CD14-positive monocyte (primary cell): ENCODE measurements around the gene ARL15. TPM values are rescaled to one million over a fixed set of nuclear protein-coding genes. Genes with fewer than 3 reads are reported as not detected.

Experiments
- DNase-seq, 3 donors: peaks; one replicate each; pipeline ENCODE4 v3.0.0-alpha.2; 2011 to 2022
- H2AFZ ChIP-seq: 2 replicates; pipeline ENCODE4 v1.6.0; 2012; ENCODE audit warnings: mild to moderate bottlenecking, low read depth, low read length, inconsistent platforms; ENCODE audit not compliant: insufficient read depth, poor library complexity, severe bottlenecking
- H3K27ac ChIP-seq, 2 donors: 1 replicate in 1 of 2; 2 replicates in 1 of 2; pipeline ENCODE4 v1.5.1; 2012 to 2013; ENCODE audit warnings: low read length in 2 of 2, control low read depth in 1 of 2, inconsistent platforms in 1 of 2, low read depth in 1 of 2, mild to moderate bottlenecking in 1 of 2
- H3K27me3 ChIP-seq, 2 donors: one replicate each; pipeline versions ENCODE4 v1.6.0 to v1.6.1; 2011 to 2013; ENCODE audit warnings: low read length in 2 of 2; ENCODE audit not compliant: control insufficient read depth in 2 of 2, insufficient read depth in 2 of 2
- H3K36me3 ChIP-seq, 2 donors: replicated peaks in 1 of 2; 1 replicate in 1 of 2; 2 replicates in 1 of 2; pipeline versions ENCODE4 v1.5.1 to v1.6.1; 2012 to 2013; ENCODE audit warnings: low read length in 2 of 2, control low read depth in 1 of 2, inconsistent platforms in 1 of 2, mild to moderate bottlenecking in 1 of 2; ENCODE audit not compliant: insufficient read depth in 2 of 2, control insufficient read depth in 1 of 2
- H3K4me1 ChIP-seq, 2 donors: 1 replicate in 1 of 2; 2 replicates in 1 of 2; pipeline versions ENCODE4 v1.5.1 to v1.6.1; 2012 to 2013; ENCODE audit warnings: low read length in 2 of 2, control low read depth in 1 of 2, inconsistent platforms in 1 of 2, mild to moderate bottlenecking in 1 of 2, moderate library complexity in 1 of 2; ENCODE audit not compliant: insufficient read depth in 2 of 2, control insufficient read depth in 1 of 2
- H3K4me2 ChIP-seq: replicated peaks from 2 replicates; pipeline ENCODE3; 2012; ENCODE audit warnings: low read length, moderate library complexity, mild to moderate bottlenecking; ENCODE audit not compliant: poor library complexity, severe bottlenecking; ENCODE audit errors: extremely low read depth
- H3K4me3 ChIP-seq, 3 experiments: fragments of 200-600 bp in 1 of 3; sonication (generic) in 1 of 3; replicated peaks in 1 of 3; 1 replicate in 2 of 3; 2 replicates in 1 of 3; pipeline ENCODE4 v1.5.1; 2011 to 2013; ENCODE audit warnings: low read length in 3 of 3, mild to moderate bottlenecking in 3 of 3, control low read depth in 2 of 3, low read depth in 2 of 3, inconsistent platforms in 1 of 3, moderate library complexity in 1 of 3
- H3K79me2 ChIP-seq: 2 replicates; pipeline ENCODE4 v1.6.0; 2012; ENCODE audit warnings: mild to moderate bottlenecking, control low read depth, inconsistent platforms, low read length, moderate library complexity; ENCODE audit not compliant: insufficient read depth
- H3K9ac ChIP-seq: 2 replicates; pipeline ENCODE4 v1.6.0; 2017; ENCODE audit warnings: low read length, mild to moderate bottlenecking; ENCODE audit not compliant: insufficient read depth, poor library complexity, severe bottlenecking
- H3K9me3 ChIP-seq, 2 donors: replicated peaks in 1 of 2; 1 replicate in 1 of 2; 2 replicates in 1 of 2; pipeline versions ENCODE4 v1.5.1 to v1.6.1; 2012 to 2013; ENCODE audit warnings: low read length in 2 of 2, control low read depth in 1 of 2; ENCODE audit not compliant: control insufficient read depth in 1 of 2, insufficient read depth in 1 of 2
- H4K20me1 ChIP-seq: 2 replicates; pipeline ENCODE4 v1.6.0; 2012; ENCODE audit warnings: mild to moderate bottlenecking, low read length, control low read depth, moderate library complexity; ENCODE audit not compliant: insufficient read depth
- H3K27ac Mint-ChIP-seq, 7 donors: one replicate each; pipeline ENCODE4 v1.8.0; 2020; ENCODE audit warnings: mild to moderate bottlenecking in 7 of 7, mixed read lengths in 7 of 7, moderate library complexity in 6 of 7, inconsistent platforms in 2 of 7
- H3K27me3 Mint-ChIP-seq, 3 donors: one replicate each; pipeline ENCODE4 v1.8.0; 2021 to 2022; ENCODE audit warnings: low read depth in 3 of 3, mild to moderate bottlenecking in 3 of 3, mixed read lengths in 3 of 3, moderate library complexity in 3 of 3, inconsistent platforms in 1 of 3
- H3K36me3 Mint-ChIP-seq, 2 donors: one replicate each; pipeline ENCODE4 v1.8.0; 2020; ENCODE audit warnings: mixed read lengths in 2 of 2, inconsistent platforms in 1 of 2, mild to moderate bottlenecking in 1 of 2
- H3K4me1 Mint-ChIP-seq: one replicate; pipeline ENCODE4 v1.8.0; 2020; ENCODE audit warnings: mild to moderate bottlenecking, mixed read lengths
- H3K4me3 Mint-ChIP-seq, 2 donors: one replicate each; pipeline ENCODE4 v1.8.0; 2020; ENCODE audit warnings: mild to moderate bottlenecking in 2 of 2, mixed read lengths in 2 of 2, moderate library complexity in 1 of 2
- H3K9me3 Mint-ChIP-seq, 7 donors: one replicate each; pipeline ENCODE4 v1.8.0; 2020 to 2022; ENCODE audit warnings: mixed read lengths in 7 of 7, mild to moderate bottlenecking in 6 of 7, moderate library complexity in 6 of 7, inconsistent platforms in 2 of 7
- CTCF ChIP-seq: fragments of 200-600 bp; IDR thresholded peaks from one replicate; pipeline ENCODE4 v1.8.0; 2022; ENCODE audit warnings: antibody characterized with exemption, mild to moderate bottlenecking
- WGBS: methylation state at CpG from one replicate; pipeline ENCODE4 v1.1.5; 2013; ENCODE audit warnings: missing lambda C conversion rate; ENCODE audit not compliant: insufficient coverage; 5-methylcytosine and 5-hydroxymethylcytosine counted together
- intact Hi-C, 2 donors: fragments of 100-400 bp; cut with micrococcal nuclease; formaldehyde crosslinking; loops; one replicate each; pipeline versions ENCODE4 v1.15.0 to v1.15.1; 2023
- polyA plus RNA-seq, 3 donors: library from polyadenylated mRNA; depleted of rRNA in 1 of 3; unstranded in 2 of 3; stranded (reverse) in 1 of 3; fragments of 300-500 nt in 2 of 3; fragments of >200 nt in 1 of 3; fragmentation: Illumina TruSeq in 2 of 3; gene quantifications; 1 replicate in 2 of 3; 2 replicates in 1 of 3; pipeline ENCODE4 v1.2.3, GENCODE V29; 2012 to 2021

Gene ARL15
- polyA plus RNA-seq, 3 donors = 10.5 to 27.6 (median 18.0) TPM

GRCh38 chr5:54090495-54091120, 219.8 kb downstream of the ARL15 start:
- Histone ChIP-seq H3K27me3 (no peaks in the 10 kb centered on the region), H3K9ac (no peak overlapping the region), H3K4me1 (peaks cover 6 to 9% of the 10 kb centered on the region in 2 donors), H3K4me2 (no peak overlapping the region), H3K79me2 (no peaks in the 10 kb centered on the region), H2AFZ (no peak overlapping the region), H3K4me3 (no peak overlapping the region), H3K36me3 (no peaks in the 10 kb centered on the region), H3K27ac (no peak overlapping the region), H3K9me3 (no peaks in the 10 kb centered on the region), H4K20me1 (no peaks in the 10 kb centered on the region)
- WGBS = no CpG with 5 or more reads among the region's 1 CpG
- TF ChIP-seq CTCF = no peak
- Mint-ChIP-seq H3K9me3 (peaks cover 0 to 1% (median 0%) of the 10 kb centered on the region in 7 donors), H3K27me3 (no peaks in the 10 kb centered on the region), H3K36me3 (peaks cover 0 to 2% of the 10 kb centered on the region in 2 donors), H3K27ac (no peak overlapping the region), H3K4me3 (no peak overlapping the region), H3K4me1 (peaks cover 9% of the 10 kb centered on the region)
- no peak for DNase-seq
- intact Hi-C loops = no loop called here

- H3K9me3 Mint-ChIP-seq = peaks cover 0 to 3% (median 0%) of the 10 kb centered on the region in 7 donors
- H3K9me3 ChIP-seq = no peaks in the 10 kb centered on the region
- H3K27me3 Mint-ChIP-seq = no peaks in the 10 kb centered on the region
- H2AFZ ChIP-seq = no peak overlapping the region
- no peaks in the 10 kb centered on the region for H3K4me1 Mint-ChIP-seq
- H3K4me1 ChIP-seq = no peaks in the 10 kb centered on the region
- H3K4me2 ChIP-seq = no peak overlapping the region
- H3K27me3 ChIP-seq = no peaks in the 10 kb centered on the region
- no peak overlapping the region for H3K27ac Mint-ChIP-seq
- no peak overlapping the region for H3K4me3 ChIP-seq
- H4K20me1 ChIP-seq = no peaks in the 10 kb centered on the region
- H3K4me3 Mint-ChIP-seq = no peak overlapping the region
- peaks cover 0 to 5% of the 10 kb centered on the region in 2 donors for H3K36me3 Mint-ChIP-seq
- WGBS = no CpG with 5 or more reads among the region's 2 CpGs
- TF ChIP-seq CTCF = no peak
- no peak overlapping the region for H3K27ac ChIP-seq
- H3K36me3 ChIP-seq = no peaks in the 10 kb centered on the region
- intact Hi-C loops = no loop called here
- H3K79me2 ChIP-seq = no peaks in the 10 kb centered on the region
- DNase-seq = no peak
- no peak overlapping the region for H3K9ac ChIP-seq
Observed at GRCh38 chr5:54088081-54088480, 222.3 kb downstream of the ARL15 start.
